VCaP (cell line): Measurements from ENCODE around the gene RUBCNL.

Experiments used
- H3K27ac ChIP-seq: fragments of 450-650 bp; 2 replicates; pipeline ENCODE4 v1.5.1; 2017
- CTCF ChIP-seq: fragments of 450-650 bp; conservative IDR thresholded peaks from 2 replicates; pipeline ENCODE4 v1.5.1; 2017; ENCODE audit warnings: mild to moderate bottlenecking, moderate library complexity

Gene RUBCNL

GRCh38 chr13:46355088-46355468 lies 32.0 kb downstream of the RUBCNL start:
- no peak for TF ChIP-seq CTCF
- H3K27ac ChIP-seq, result no peak overlapping the region

GRCh38 chr13:46354156-46355087 lies 32.6 kb downstream of the RUBCNL start:
- TF ChIP-seq CTCF, result no peak
- no peak overlapping the region for H3K27ac ChIP-seq

GRCh38 chr13:46352805-46353204 lies 34.2 kb downstream of the RUBCNL start:
- no peak for TF ChIP-seq CTCF
- H3K27ac ChIP-seq, result no peak overlapping the region

GRCh38 chr13:46350003-46350402 lies 37.0 kb downstream of the RUBCNL start:
- H3K27ac ChIP-seq, result no peak overlapping the region
- TF ChIP-seq CTCF, result no peak

DNA sequence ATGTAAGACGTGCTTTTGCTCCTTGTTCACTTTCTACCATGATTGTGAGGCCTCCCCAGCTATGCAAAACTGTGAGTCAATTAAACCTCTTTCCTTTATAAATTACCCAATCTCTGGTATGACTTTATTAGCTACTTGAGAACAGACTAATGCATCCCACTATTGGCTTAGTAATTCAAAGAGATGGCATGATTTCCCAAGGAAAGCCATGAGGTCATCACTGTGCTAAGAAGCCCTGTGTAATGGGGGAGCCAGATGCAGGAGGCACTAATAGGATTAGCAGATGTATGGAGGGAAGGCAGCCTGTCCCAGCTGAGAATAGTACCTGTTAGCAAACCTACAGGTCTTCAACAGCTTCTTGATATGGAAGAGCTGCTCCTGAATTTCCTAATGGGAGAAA lies 38.1 kb downstream of the RUBCNL start:
- TF ChIP-seq CTCF, result no peak

DNA sequence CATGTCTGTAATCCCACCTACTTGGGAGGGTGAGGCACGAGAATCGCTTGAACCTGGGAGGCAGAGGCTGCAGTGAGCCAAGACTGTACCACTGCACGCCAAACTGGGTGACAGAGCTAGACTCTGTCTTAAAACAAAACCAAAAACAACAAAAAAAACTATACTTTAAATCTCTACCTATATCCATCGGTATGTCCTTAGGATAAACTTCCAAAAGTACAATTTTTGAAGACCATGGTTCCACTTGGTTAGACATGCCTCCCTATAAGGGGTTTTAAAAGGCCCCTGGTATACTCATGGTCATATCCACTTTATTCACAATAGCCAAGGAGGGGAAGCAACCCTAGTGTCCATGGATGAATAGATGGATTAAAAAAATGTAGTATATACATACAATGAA lies 39.8 kb downstream of the RUBCNL start:
- H3K27ac ChIP-seq, result no peak overlapping the region

More for the DNA sequence above, 38.1 kb downstream of the RUBCNL start:
- H3K27ac ChIP-seq, result no peak overlapping the region

GRCh38 chr13:46345866-46346265 lies 41.2 kb downstream of the RUBCNL start:
- H3K27ac ChIP-seq, result no peak overlapping the region
- TF ChIP-seq CTCF, result no peak

More for the DNA sequence above, 39.8 kb downstream of the RUBCNL start:
- no peak for TF ChIP-seq CTCF
